K562 (cell line): ENCODE measurements around the gene TIMP1. TPM values are rescaled to one million over a fixed set of nuclear protein-coding genes. Genes with fewer than 3 reads are reported as not detected.
A peak's percentile ranks its signal among the peaks of the same experiment; 100 is the strongest.

Source experiments
- BRCA1 ChIP-seq, 2 experiments: fragments of 450-650 bp in 1 of 2; sonication (generic) in 1 of 2; formaldehyde crosslinking in 1 of 2; IDR thresholded peaks; 2 replicates each; pipeline versions ENCODE4 v1.5.0 to v1.6.1; 2017 to 2020; ENCODE audit warnings: mild to moderate bottlenecking in 1 of 2, missing genetic modification reagents in 1 of 2
- NFIC ChIP-seq: fragments of 450-650 bp; IDR thresholded peaks from 2 replicates; pipeline ENCODE4 v1.6.1; 2017; ENCODE audit warnings: mild to moderate bottlenecking, inconsistent platforms
- POLR2A ChIP-seq: fragments of 450-650 bp; conservative IDR thresholded peaks from 2 replicates; pipeline ENCODE4 v1.6.1; 2016
- SMARCC2 ChIP-seq: fragments of 450-650 bp; IDR thresholded peaks from 2 replicates; pipeline ENCODE4 v1.6.1; 2017; ENCODE audit warnings: antibody characterized with exemption, moderate library complexity, mild to moderate bottlenecking, low read depth
- SUPT5H ChIP-seq: fragments of 450-650 bp; IDR thresholded peaks from 2 replicates; pipeline ENCODE4 v1.6.1; 2016
- ZNF830 ChIP-seq: fragments of 250-450 bp; sonication (Bioruptor Pico); IDR thresholded peaks from 2 replicates; pipeline ENCODE4 v1.5.0; 2021; ENCODE audit warnings: mild to moderate bottlenecking
- polyA plus RNA-seq, 8 experiments: library from polyadenylated mRNA; depleted of rRNA in 4 of 8; stranded (reverse) in 5 of 8; unstranded in 3 of 8; fragments of >200 nt; fragmentation: Nextera tagmentation in 2 of 8; fragmentation: Illumina TruSeq in 1 of 8; extraction: Ambion mirVana in 2 of 8; extraction: Trizol in 1 of 8; gene quantifications; 2 replicates each; pipeline versions ENCODE4 v1.2.1 to v1.2.3, GENCODE V29; 2011 to 2014; ENCODE audit warnings: inconsistent platforms in 1 of 8, missing spikeins in 1 of 8
- total RNA-seq, 7 experiments: library from RNA; depleted of rRNA in 6 of 7; stranded (reverse); fragments of >200 nt in 6 of 7; fragmentation: Illumina TruSeq in 2 of 7; extraction: Trizol in 2 of 7; gene quantifications; 2 replicates each; pipeline versions ENCODE4 v1.2.1 to v1.2.3, GENCODE V29; 2011 to 2021; ENCODE audit warnings: low replicate concordance in 1 of 7
- TF ChIP-seq, protein P1 (sequence below), 2 experiments: fragments of 450-650 bp; IDR thresholded peaks; 2 replicates each; pipeline ENCODE4 v1.6.1; 2016; ENCODE audit warnings: mild to moderate bottlenecking in 2 of 2, borderline replicate concordance in 1 of 2, low read depth in 1 of 2, moderate library complexity in 1 of 2
- TF ChIP-seq, protein P2 (sequence below): fragments of 450-650 bp; IDR thresholded peaks from 2 replicates; pipeline ENCODE4 v1.6.1; 2014; ENCODE audit warnings: low read depth, mild to moderate bottlenecking, moderate library complexity, borderline replicate concordance
- TF ChIP-seq, protein P3 (sequence below): fragments of 200-800 bp; sonication (Bioruptor generic); IDR thresholded peaks from 2 replicates; pipeline ENCODE4 v1.6.1; 2017; ENCODE audit warnings: missing genetic modification characterization, missing compliant biosample characterization
- TF ChIP-seq, protein P4 (sequence below), 2 experiments: fragments of 150-350 bp in 1 of 2; IDR thresholded peaks; 2 replicates each; pipeline ENCODE4 v1.6.1; 2012 to 2016; ENCODE audit warnings: low read depth in 2 of 2, low read length in 2 of 2, mild to moderate bottlenecking in 1 of 2, moderate library complexity in 1 of 2

Gene TIMP1
- total and polyA plus RNA-seq, 9 of the 15 experiments (the other 6 are each of a cell fraction or from before 2014, with no cell fraction given): 115 to 699 (median 273) TPM

DNA sequence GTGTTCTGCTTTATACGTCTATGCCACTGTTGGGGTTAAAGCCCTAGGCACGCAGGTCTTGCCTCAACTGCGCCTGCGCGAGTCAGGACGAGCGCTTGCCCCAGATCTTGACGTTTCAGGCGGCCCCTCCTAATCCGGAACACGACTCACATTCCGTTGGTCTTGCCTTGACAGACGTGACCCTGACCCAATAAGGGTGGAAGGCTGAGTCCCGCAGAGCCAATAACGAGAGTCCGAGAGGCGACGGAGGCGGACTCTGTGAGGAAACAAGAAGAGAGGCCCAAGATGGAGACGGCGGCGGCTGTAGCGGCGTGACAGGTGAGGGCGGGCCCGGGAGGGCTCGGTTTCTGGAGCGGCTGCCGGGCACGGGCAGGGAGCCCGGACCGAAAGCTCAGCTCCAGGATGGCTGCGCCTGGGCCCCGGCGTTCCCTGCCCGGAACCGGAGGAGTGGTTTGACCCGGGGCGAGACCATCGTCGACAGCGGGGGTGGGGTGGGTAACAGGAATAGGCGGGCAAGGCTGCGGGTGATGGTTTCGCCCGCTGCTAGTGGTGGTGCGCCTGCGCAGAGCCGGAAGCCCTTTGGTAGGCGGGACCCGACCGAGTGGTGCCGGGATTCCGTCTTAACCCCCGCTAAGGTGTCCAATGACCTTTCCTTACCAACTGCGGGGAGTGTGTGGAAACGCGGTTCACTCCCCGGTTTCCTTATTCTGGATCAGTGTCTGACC is 21.1 kb upstream of the TIMP1 start, which contains the start of gene ARAF (continued):
- TF ChIP-seq, protein P1, sequence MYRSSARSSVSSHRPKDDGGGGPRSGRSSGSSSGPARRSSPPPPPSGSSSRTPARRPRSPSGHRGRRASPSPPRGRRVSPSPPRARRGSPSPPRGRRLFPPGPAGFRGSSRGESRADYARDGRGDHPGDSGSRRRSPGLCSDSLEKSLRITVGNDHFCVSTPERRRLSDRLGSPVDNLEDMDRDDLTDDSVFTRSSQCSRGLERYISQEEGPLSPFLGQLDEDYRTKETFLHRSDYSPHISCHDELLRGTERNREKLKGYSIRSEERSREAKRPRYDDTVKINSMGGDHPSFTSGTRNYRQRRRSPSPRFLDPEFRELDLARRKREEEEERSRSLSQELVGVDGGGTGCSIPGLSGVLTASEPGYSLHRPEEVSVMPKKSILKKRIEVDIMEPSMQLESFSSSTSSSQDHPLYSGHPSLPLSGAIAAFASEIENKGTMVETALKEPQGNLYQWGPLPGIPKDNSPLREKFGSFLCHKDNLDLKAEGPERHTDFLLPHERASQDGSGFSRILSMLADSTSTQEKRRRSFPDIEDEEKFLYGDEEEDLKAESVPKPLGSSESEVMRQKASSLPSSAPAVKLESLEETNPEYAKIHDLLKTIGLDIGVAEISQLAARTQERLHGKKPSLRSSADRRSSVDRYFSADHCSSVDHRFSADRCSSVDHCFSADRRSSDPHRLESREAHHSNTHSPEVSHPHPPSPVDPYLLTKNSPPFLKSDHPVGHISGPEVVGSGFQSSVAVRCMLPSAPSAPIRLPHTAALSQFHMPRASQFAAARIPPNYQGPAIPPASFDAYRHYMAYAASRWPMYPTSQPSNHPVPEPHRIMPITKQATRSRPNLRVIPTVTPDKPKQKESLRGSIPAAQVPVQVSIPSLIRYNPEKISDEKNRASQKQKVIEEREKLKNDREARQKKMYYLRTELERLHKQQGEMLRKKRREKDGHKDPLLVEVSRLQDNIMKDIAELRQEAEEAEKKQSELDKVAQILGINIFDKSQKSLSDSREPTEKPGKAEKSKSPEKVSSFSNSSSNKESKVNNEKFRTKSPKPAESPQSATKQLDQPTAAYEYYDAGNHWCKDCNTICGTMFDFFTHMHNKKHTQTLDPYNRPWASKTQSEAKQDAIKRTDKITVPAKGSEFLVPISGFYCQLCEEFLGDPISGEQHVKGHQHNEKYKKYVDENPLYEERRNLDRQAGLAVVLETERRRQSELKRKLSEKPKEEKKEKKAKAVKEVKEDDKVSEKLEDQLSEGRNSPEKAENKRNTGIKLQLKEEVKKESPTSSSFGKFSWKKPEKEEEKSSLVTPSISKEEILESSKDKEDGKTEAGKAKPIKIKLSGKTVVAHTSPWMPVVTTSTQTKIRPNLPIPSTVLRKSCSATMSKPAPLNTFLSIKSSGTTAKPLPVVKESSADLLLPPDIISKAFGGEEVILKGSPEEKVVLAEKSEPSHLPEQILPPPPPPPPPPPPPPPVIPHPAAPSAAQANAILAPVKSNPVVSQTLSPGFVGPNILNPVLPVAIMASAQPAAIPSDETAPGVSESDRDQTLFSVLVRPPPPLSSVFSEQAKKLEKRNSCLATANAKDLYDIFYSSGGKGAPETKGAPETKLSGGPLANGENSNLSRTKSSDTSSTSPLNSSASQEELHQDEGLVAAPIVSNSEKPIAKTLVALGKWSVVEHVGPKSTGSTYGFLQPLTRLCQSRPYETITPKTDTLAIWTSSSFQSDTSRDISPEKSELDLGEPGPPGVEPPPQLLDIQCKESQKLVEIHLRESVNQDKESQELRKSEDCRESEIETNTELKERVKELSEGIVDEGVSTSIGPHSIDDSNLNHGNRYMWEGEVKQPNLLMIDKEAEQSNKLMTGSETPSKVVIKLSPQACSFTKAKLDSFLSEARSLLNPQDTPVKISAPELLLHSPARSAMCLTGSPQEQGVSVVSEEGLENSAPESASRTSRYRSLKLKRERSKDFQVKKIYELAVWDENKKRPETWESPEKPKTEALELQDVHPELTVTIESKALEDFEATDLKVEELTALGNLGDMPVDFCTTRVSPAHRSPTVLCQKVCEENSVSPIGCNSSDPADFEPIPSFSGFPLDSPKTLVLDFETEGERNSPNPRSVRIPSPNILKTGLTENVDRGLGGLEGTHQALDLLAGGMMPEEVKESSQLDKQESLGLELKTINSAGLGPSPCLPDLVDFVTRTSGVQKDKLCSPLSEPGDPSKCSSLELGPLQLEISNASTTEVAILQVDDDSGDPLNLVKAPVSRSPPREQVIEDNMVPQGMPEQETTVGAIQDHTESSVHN (IDR thresholded peaks at IDR 0.05; ENCODE audit: borderline replicate concordance in 1 of 2, low read depth in 1 of 2): no peak
- TF ChIP-seq, protein P2, sequence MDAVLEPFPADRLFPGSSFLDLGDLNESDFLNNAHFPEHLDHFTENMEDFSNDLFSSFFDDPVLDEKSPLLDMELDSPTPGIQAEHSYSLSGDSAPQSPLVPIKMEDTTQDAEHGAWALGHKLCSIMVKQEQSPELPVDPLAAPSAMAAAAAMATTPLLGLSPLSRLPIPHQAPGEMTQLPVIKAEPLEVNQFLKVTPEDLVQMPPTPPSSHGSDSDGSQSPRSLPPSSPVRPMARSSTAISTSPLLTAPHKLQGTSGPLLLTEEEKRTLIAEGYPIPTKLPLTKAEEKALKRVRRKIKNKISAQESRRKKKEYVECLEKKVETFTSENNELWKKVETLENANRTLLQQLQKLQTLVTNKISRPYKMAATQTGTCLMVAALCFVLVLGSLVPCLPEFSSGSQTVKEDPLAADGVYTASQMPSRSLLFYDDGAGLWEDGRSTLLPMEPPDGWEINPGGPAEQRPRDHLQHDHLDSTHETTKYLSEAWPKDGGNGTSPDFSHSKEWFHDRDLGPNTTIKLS: no peak; the same call in 1 of the 2 replicates
- TF ChIP-seq, protein P3, sequence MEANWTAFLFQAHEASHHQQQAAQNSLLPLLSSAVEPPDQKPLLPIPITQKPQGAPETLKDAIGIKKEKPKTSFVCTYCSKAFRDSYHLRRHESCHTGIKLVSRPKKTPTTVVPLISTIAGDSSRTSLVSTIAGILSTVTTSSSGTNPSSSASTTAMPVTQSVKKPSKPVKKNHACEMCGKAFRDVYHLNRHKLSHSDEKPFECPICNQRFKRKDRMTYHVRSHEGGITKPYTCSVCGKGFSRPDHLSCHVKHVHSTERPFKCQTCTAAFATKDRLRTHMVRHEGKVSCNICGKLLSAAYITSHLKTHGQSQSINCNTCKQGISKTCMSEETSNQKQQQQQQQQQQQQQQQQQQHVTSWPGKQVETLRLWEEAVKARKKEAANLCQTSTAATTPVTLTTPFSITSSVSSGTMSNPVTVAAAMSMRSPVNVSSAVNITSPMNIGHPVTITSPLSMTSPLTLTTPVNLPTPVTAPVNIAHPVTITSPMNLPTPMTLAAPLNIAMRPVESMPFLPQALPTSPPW (CRISPR knock-in tag): peak; percentile 93
- TF ChIP-seq NFIC: 0 out of 2 replicates have a peak, but pooled peaks have one; percentile 4
- TF ChIP-seq BRCA1 (IDR thresholded peaks at IDR 0.05): no peak
- no peak for TF ChIP-seq BRCA1 (CRISPR knock-in tag; IDR thresholded peaks at IDR 0.05)
- TF ChIP-seq POLR2A: peak; percentile 90
- peak; percentile 86 for TF ChIP-seq SUPT5H
- TF ChIP-seq, protein P4, sequence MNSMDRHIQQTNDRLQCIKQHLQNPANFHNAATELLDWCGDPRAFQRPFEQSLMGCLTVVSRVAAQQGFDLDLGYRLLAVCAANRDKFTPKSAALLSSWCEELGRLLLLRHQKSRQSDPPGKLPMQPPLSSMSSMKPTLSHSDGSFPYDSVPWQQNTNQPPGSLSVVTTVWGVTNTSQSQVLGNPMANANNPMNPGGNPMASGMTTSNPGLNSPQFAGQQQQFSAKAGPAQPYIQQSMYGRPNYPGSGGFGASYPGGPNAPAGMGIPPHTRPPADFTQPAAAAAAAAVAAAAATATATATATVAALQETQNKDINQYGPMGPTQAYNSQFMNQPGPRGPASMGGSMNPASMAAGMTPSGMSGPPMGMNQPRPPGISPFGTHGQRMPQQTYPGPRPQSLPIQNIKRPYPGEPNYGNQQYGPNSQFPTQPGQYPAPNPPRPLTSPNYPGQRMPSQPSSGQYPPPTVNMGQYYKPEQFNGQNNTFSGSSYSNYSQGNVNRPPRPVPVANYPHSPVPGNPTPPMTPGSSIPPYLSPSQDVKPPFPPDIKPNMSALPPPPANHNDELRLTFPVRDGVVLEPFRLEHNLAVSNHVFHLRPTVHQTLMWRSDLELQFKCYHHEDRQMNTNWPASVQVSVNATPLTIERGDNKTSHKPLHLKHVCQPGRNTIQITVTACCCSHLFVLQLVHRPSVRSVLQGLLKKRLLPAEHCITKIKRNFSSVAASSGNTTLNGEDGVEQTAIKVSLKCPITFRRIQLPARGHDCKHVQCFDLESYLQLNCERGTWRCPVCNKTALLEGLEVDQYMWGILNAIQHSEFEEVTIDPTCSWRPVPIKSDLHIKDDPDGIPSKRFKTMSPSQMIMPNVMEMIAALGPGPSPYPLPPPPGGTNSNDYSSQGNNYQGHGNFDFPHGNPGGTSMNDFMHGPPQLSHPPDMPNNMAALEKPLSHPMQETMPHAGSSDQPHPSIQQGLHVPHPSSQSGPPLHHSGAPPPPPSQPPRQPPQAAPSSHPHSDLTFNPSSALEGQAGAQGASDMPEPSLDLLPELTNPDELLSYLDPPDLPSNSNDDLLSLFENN (IDR thresholded peaks at IDR 0.05; ENCODE audit: low read depth in 2 of 2, low read length in 2 of 2): no peak
- no peak for TF ChIP-seq ZNF830 (CRISPR knock-in tag)
- TF ChIP-seq SMARCC2: no peak
